PC-9 (cell line): Measurements from ENCODE around the gene ANKRD39.

Source experiments
- CTCF ChIP-seq: fragments of 200-600 bp; sonication (generic); conservative IDR thresholded peaks from 2 replicates; pipeline ENCODE4 v1.6.1; 2017; ENCODE audit warnings: mixed run types, antibody characterized with exemption, mild to moderate bottlenecking, moderate library complexity
- EZH2 ChIP-seq: fragments of 200-600 bp; sonication (generic); IDR thresholded peaks from 2 replicates; pipeline ENCODE4 v1.8.0; 2017; ENCODE audit warnings: antibody characterized with exemption, low read depth

DNA sequence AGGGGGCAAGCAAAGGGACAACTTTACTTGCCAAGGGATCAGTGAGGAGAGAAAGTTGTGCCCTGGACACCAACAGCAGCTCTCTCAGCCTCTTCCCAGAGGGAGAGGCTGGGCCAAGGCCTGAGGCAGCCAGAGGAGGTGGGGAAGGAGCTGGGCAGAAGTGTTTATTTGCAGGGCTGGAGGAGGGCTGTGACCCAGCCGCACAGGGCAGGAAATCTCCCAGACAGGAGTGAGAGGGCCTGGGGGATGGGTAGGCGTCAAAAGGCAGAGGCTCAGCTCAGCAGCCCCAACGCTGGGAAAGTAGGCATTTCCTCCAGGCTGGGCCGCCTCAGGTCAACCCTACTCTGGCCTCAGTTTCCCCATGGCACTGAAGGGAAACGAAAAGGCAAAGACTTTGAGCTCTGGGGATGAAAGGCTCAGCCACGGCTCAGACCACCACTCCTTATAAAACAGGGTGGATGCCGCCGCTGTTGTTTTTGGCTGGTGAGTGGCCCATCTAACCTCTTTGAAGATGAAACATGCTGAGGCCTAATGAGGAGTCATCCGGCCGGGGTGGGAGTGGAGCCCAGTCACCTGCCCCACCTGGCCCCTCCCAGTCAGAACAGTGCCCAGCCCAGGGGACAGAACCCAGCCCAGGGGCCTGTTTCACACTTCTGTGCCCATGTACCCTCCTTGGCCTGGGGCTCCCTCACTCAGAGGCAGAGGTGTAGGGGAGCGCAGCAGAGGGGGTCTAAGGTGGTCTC, 33.9 kb upstream of the ANKRD39 start:
- TF ChIP-seq CTCF: no peak
- no peak for TF ChIP-seq EZH2
